Smooth muscle cell (in vitro differentiated cells): ENCODE data around the gene PDXK. TPM values are rescaled to one million over a fixed set of nuclear protein-coding genes. Genes with fewer than 3 reads are reported as not detected.

Experiments
- DNase-seq: peaks from one replicate; lab custom pipeline; 2025; ENCODE audit not compliant: unreplicated experiment; lab: John Stamatoyannopoulos, UW
- H2AFZ ChIP-seq: fragments of 200-600 bp; sonication (generic); 2 replicates; pipeline ENCODE4 v1.6.0; 2016; ENCODE audit warnings: antibody characterized with exemption, low read depth, mild to moderate bottlenecking
- H3F3A ChIP-seq: fragments of 200-600 bp; sonication (generic); 2 replicates; pipeline ENCODE4 v1.6.0; 2017; ENCODE audit warnings: antibody characterized with exemption, low read depth
- H3K27ac ChIP-seq: fragments of 200-600 bp; sonication (generic); 2 replicates; pipeline ENCODE4 v1.5.1; 2016; ENCODE audit warnings: low read depth, mild to moderate bottlenecking
- H3K27me3 ChIP-seq: fragments of 200-600 bp; sonication (generic); 2 replicates; pipeline ENCODE4 v1.6.1; 2016; ENCODE audit warnings: low read depth, mild to moderate bottlenecking
- H3K36me3 ChIP-seq: fragments of 200-600 bp; sonication (generic); 2 replicates; pipeline ENCODE4 v1.5.1; 2016; ENCODE audit warnings: low read depth
- H3K4me1 ChIP-seq: fragments of 200-600 bp; sonication (generic); 2 replicates; pipeline ENCODE4 v1.5.1; 2016; ENCODE audit warnings: low read depth
- H3K4me2 ChIP-seq: fragments of 200-600 bp; sonication (generic); 2 replicates; pipeline ENCODE4 v1.6.0; 2016; ENCODE audit warnings: mild to moderate bottlenecking
- H3K4me3 ChIP-seq: fragments of 200-600 bp; sonication (generic); 2 replicates; pipeline ENCODE4 v1.5.1; 2016; ENCODE audit warnings: mild to moderate bottlenecking
- H3K79me2 ChIP-seq: fragments of 200-600 bp; sonication (generic); 2 replicates; pipeline ENCODE4 v1.6.0; 2016; ENCODE audit warnings: low read depth, mild to moderate bottlenecking
- H3K9ac ChIP-seq: fragments of 200-600 bp; sonication (generic); 2 replicates; pipeline ENCODE4 v1.6.0; 2016; ENCODE audit warnings: low read depth
- H3K9me3 ChIP-seq: fragments of 200-600 bp; sonication (generic); replicated peaks from 2 replicates; pipeline ENCODE4 v1.5.1; 2016; ENCODE audit warnings: low read depth
- H4K20me1 ChIP-seq: fragments of 200-600 bp; sonication (generic); 2 replicates; pipeline ENCODE4 v1.6.0; 2016; ENCODE audit warnings: low read depth
- WGBS: methylation state at CpG from one replicate; pipeline ENCODE4 v1.1.7; 2016; ENCODE audit warnings: low lambda C conversion rate; 5-methylcytosine and 5-hydroxymethylcytosine counted together
- polyA plus RNA-seq: library from polyadenylated mRNA; unstranded; fragments of >200 nt; fragmentation: Nextera tagmentation; extraction: Ambion mirVana; gene quantifications from 2 replicates; pipeline ENCODE4 v1.2.1, GENCODE V29; 2016
- total RNA-seq: library from RNA; depleted of rRNA; stranded (reverse); fragments of >200 nt; gene quantifications from 2 replicates; pipeline ENCODE4 v1.2.3, GENCODE V29; 2014
- TF ChIP-seq, protein P1 (sequence below): fragments of 200-600 bp; sonication (generic); IDR thresholded peaks from 2 replicates; pipeline ENCODE4 v1.5.1; 2017; ENCODE audit warnings: borderline replicate concordance, mild to moderate bottlenecking, antibody characterized with exemption; ENCODE audit not compliant: insufficient read depth, poor library complexity, severe bottlenecking

The PDXK gene
- total and polyA plus RNA-seq, 2 experiments from 2014 or later = 92.6 to 184 TPM

GRCh38 chr21:43739621-43740435 is 20.9 kb downstream of the PDXK start:
- 82% methylated on average over 25 of the region's 25 CpGs for WGBS
- H3K27ac ChIP-seq = no peak overlapping the region

GRCh38 chr21:43740497-43741156 is 21.7 kb downstream of the PDXK start:
- DNase-seq = no peak
- Histone ChIP-seq H3K4me2 (no peak overlapping the region), H3K9me3 (no peaks in the 10 kb centered on the region), H3K27me3 (no peaks in the 10 kb centered on the region), H3K36me3 (peaks cover 8% of the 10 kb centered on the region), H4K20me1 (peaks cover 84% of the 10 kb centered on the region), H3K79me2 (peaks cover 19% of the 10 kb centered on the region), H3K4me1 (no peaks in the 10 kb centered on the region), H3K27ac (no peak overlapping the region), H3K9ac (no peak overlapping the region), H3K4me3 (no peak overlapping the region), H3F3A (no peaks in the 10 kb centered on the region), H2AFZ (no peak overlapping the region)
- 48% methylated on average over 25 of the region's 25 CpGs for WGBS
- TF ChIP-seq, protein P1, sequence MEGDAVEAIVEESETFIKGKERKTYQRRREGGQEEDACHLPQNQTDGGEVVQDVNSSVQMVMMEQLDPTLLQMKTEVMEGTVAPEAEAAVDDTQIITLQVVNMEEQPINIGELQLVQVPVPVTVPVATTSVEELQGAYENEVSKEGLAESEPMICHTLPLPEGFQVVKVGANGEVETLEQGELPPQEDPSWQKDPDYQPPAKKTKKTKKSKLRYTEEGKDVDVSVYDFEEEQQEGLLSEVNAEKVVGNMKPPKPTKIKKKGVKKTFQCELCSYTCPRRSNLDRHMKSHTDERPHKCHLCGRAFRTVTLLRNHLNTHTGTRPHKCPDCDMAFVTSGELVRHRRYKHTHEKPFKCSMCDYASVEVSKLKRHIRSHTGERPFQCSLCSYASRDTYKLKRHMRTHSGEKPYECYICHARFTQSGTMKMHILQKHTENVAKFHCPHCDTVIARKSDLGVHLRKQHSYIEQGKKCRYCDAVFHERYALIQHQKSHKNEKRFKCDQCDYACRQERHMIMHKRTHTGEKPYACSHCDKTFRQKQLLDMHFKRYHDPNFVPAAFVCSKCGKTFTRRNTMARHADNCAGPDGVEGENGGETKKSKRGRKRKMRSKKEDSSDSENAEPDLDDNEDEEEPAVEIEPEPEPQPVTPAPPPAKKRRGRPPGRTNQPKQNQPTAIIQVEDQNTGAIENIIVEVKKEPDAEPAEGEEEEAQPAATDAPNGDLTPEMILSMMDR = no peak

More at GRCh38 chr21:43739621-43740435, 20.9 kb downstream of the PDXK start:
- Histone ChIP-seq H3K4me1 (no peaks in the 10 kb centered on the region), H3K4me3 (no peak overlapping the region), H3K27me3 (no peaks in the 10 kb centered on the region), H4K20me1 (peaks cover 87% of the 10 kb centered on the region), H3K79me2 (peaks cover 19% of the 10 kb centered on the region), H3F3A (no peaks in the 10 kb centered on the region), H2AFZ (no peak overlapping the region), H3K4me2 (no peak overlapping the region), H3K36me3 (peaks cover 5% of the 10 kb centered on the region), H3K9me3 (no peaks in the 10 kb centered on the region), H3K9ac (no peak overlapping the region)
- TF ChIP-seq, protein P1 = no peak
- DNase-seq = no peak

DNA sequence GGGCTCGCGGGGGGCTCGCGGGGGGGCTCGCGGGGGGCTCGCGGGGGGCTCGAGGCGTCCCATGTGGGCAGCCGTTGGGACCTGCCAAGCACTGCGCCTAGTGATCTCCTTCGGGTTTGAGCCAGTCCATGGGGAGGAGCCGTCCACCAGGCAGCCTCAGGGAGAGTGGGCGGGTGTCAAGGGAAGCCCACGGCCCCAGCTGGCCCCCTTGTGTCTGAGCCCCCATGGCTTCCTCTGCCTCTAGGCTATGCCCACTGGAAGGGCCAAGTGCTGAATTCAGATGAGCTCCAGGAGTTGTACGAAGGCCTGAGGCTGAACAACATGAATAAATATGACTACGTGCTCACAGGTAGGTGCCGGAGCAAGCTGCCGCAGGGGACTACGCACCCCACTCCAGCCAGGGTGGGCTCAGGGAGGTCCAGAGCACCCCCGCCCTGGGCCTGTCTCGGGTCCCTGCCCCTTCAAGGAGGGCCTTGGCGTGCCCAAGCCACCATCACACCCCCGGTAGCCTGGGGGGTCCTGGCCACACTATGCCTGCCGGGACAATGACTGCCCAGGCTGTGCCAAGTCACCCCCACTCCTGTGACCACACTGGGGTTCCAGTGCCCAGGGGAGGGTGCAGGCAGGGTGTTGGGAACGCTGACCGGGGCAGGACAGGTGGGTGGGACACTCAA is 22.6 kb downstream of the PDXK start:
- H3K9ac ChIP-seq = no peak overlapping the region
- peaks cover 11% of the 10 kb centered on the region for H3K36me3 ChIP-seq
- H3K9me3 ChIP-seq = no peaks in the 10 kb centered on the region
- peaks cover 79% of the 10 kb centered on the region for H4K20me1 ChIP-seq
- H2AFZ ChIP-seq = no peak overlapping the region
- TF ChIP-seq, protein P1 = no peak
- H3K4me1 ChIP-seq = no peaks in the 10 kb centered on the region
- no peak for DNase-seq
- no peak overlapping the region for H3K27ac ChIP-seq
- H3K79me2 ChIP-seq = peaks cover 11% of the 10 kb centered on the region
- H3F3A ChIP-seq = no peaks in the 10 kb centered on the region
- WGBS = 88% methylated on average over 17 of the region's 28 CpGs
- no peak overlapping the region for H3K4me2 ChIP-seq
- H3K4me3 ChIP-seq = no peak overlapping the region
- no peaks in the 10 kb centered on the region for H3K27me3 ChIP-seq
